ENCODE measurements around the gene ATP13A3.
"Not testable (repeated sequence)": the region's sequence is repeated elsewhere in the genome, so short reads cannot be mapped to it uniquely, and the experiment has no call there.

The ATP13A3 gene

DNA sequence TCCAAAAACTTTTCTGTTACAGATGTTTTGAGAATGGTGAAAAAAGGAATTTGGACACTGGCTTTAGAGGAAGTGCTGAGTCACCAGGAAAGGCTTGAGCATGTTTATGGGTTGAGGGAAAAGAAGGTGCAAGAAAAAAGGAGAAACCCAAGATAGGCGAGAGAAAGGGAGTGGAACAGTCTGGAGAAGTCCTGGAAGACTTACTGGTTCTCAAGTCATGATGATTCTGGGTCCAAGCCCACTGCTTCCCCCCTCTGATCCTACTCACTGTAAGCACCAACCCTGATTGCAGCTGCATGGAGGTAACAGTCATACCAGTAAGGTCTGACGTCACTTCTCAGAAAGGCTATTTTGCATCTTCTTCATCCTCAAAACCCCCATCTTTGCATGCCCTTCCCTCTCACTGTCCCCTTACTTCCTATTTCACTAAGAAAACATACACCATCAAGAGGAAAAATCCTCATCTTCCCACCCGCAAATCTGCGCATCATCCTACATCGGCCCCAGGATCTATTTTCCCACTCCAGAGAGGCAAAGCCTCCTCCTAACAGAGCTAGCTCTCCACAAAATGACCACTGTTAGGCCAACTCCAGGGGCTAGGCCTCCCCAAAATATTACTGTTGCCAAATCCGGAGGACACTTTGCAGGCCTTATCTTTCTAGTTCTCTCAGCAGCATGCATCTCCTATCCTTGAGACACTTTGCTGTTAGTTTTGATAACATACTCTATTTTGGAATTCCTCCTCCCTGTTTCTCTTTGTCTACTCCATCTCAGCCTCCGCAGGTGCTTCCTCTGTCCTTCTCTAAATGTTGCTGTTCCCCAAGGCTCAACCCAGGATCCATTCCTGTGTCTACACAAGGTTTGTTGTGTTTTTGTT, 3.2 kb upstream of the ATP13A3 start:
- peaks cover 8% of the 10 kb centered on the region for H3K27me3 ChIP-seq
- H3K27ac ChIP-seq: no peak overlapping the region
- H3K9me3 ChIP-seq: no peaks in the 10 kb centered on the region
- no peak overlapping the region for H3K4me3 ChIP-seq
- peak overlapping the region; percentile 37 for H3K4me2 ChIP-seq
- no peak overlapping the region for H3K9ac ChIP-seq
- H3K36me3 ChIP-seq: no peaks in the 10 kb centered on the region
- no peak for TF ChIP-seq Cebpa-rat (IDR thresholded peaks at IDR 0.05)
- peaks cover 13% of the 10 kb centered on the region for H4K20me1 ChIP-seq
- H3K4me1 ChIP-seq: peaks cover 39% of the 10 kb centered on the region

GRCh38 chr3:194488055-194488742, 1.4 kb upstream of the ATP13A3 start:
- H3K9me3 ChIP-seq: no peaks in the 10 kb centered on the region
- H4K20me1 ChIP-seq: peaks cover 30% of the 10 kb centered on the region
- no peak overlapping the region; the same call in 1 of the 2 replicates for H3K9ac ChIP-seq
- TF ChIP-seq Cebpa-rat (IDR thresholded peaks at IDR 0.05): no peak
- H3K4me3 ChIP-seq: peak overlapping the region; percentile 88
- peaks cover 8% of the 10 kb centered on the region for H3K27me3 ChIP-seq
- peaks cover 45% of the 10 kb centered on the region for H3K4me1 ChIP-seq
- H3K27ac ChIP-seq: no peak overlapping the region; the same call in 1 of the 2 replicates
- peak overlapping the region; percentile 95 for H3K4me2 ChIP-seq
- peaks cover 12% of the 10 kb centered on the region for H3K36me3 ChIP-seq

DNA sequence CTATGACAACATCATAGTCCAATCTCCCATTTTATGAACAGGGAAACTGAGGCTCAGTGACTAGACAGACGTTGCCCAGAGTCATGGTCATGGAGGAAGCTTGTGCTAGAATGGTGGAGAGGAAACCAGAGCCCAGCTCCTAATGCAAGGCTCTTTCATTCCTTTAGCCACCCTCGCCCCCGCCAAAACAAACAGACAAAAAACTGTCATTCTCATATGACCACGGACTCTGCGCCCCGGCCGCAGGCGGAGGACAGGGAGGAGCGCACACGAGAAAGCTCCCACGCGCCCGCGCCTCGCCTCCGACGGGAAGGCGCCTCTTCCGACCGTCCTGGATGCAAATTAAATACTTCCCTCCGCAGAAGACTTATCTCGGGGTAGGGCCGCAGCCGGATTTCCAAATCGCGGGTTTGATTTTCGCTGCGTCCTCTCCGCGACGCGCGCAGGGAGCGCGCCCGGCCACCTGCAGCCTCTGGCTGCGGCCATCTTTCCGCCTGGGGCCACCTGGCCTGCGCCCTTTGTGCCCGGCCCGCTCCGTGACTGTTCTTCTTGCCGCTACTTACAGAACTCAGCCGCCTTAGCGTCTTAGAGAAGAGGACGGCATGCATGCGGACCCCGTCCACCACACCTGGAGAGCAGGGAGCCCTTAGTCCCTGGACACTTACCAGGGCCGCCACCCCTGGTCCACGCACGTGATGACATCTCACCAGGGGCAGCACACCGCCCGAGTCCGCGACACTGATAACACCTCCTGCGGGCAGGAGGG, 670 bp upstream of the ATP13A3 start:
- peaks cover 8% of the 10 kb centered on the region for H3K27me3 ChIP-seq
- H3K9ac ChIP-seq: peak overlapping the region; percentile 68
- peaks cover 45% of the 10 kb centered on the region for H3K4me1 ChIP-seq
- H3K4me3 ChIP-seq: peak overlapping the region; percentile 88
- peak overlapping the region; percentile 24; the same call in 1 of the 2 replicates for H3K27ac ChIP-seq
- H4K20me1 ChIP-seq: peaks cover 38% of the 10 kb centered on the region
- H3K4me2 ChIP-seq: peak overlapping the region; percentile 95
- H3K9me3 ChIP-seq: no peaks in the 10 kb centered on the region
- no peak for TF ChIP-seq Cebpa-rat (IDR thresholded peaks at IDR 0.05)
- H3K36me3 ChIP-seq: peaks cover 19% of the 10 kb centered on the region

DNA sequence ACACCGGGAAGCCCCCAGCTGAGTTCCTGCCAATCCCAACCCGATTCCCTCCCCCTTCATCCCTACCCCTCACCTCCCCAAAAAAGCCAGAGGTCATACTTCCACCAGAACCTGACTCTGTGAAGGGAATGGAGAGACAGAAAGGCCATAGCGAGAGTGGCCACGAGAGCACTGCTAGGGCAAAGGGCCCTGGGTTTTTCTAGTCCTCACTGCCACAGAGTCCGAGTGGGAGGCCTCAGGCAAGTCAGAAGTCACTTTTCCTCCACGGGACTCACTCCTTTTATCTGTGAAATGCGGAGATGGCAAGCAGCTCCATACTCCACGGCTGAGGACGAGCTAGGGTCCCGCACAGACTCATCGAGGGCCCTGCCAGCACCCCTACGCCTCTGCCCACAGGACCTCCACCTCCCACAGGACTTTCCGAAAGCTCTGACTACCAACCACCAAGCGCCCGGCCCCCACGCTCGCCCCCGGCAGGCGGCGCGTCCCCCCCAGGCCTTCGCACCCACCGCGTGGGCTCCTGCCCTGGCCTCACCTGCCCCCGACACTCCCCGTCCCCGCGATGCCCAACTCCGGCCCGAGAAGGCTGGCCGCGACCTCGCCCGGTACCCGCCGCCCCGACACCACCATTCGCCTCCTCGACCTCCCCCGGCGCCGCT, 792 bp downstream of the ATP13A3 start:
- H3K4me1 ChIP-seq: peaks cover 50% of the 10 kb centered on the region
- H3K4me2 ChIP-seq: peak overlapping the region; percentile 98
- H3K27ac ChIP-seq: peak overlapping the region; percentile 92
- peak overlapping the region; percentile 92 for H3K9ac ChIP-seq
- H4K20me1 ChIP-seq: peaks cover 52% of the 10 kb centered on the region
- peaks cover 20% of the 10 kb centered on the region for H3K36me3 ChIP-seq
- no peaks in the 10 kb centered on the region for H3K9me3 ChIP-seq
- H3K27me3 ChIP-seq: peaks cover 8% of the 10 kb centered on the region
- H3K4me3 ChIP-seq: peak overlapping the region; percentile 88
- no peak for TF ChIP-seq Cebpa-rat (IDR thresholded peaks at IDR 0.05)

DNA sequence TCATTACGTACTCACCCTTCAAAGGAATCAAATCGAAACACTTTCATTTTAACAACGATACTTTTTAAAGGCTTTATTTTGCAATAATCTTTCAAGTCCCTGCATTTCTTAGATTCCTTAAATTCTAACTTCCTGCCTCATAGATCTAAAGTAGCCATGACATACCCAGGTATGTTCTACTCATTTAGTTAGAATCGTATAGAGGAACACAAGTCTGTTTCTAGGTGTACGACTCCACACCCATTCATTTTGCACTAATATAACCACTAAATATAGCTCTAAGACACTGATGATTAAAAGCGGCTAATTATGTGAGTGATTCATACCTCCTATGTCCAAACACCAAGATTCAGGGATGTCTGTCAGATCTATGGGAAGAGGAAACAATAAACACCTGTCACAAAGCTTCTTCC, 1.3 kb downstream of the ATP13A3 start:
- Histone ChIP-seq H3K36me3 (peaks cover 20% of the 10 kb centered on the region), H3K27me3 (peaks cover 8% of the 10 kb centered on the region), H3K9ac (peak overlapping the region; percentile 92), H3K4me1 (peaks cover 52% of the 10 kb centered on the region), H3K4me2 (peak overlapping the region; percentile 98), H4K20me1 (peaks cover 58% of the 10 kb centered on the region), H3K9me3 (no peaks in the 10 kb centered on the region), H3K27ac (peak overlapping the region; percentile 92), H3K4me3 (peak overlapping the region; percentile 88)
- TF ChIP-seq Cebpa-rat (IDR thresholded peaks at IDR 0.05): no peak

- Histone ChIP-seq H3K4me3 (0 out of 2 replicates have a peak overlapping the region, but pooled peaks have one; percentile 88), H3K4me1 (peaks cover 43% of the 10 kb centered on the region), H3K27me3 (peaks cover 8% of the 10 kb centered on the region), H3K9ac (no peak overlapping the region), H3K9me3 (no peaks in the 10 kb centered on the region), H3K4me2 (peak overlapping the region; percentile 98), H3K36me3 (peaks cover 20% of the 10 kb centered on the region), H4K20me1 (peaks cover 66% of the 10 kb centered on the region), H3K27ac (no peak overlapping the region)
- no peak for TF ChIP-seq Cebpa-rat (IDR thresholded peaks at IDR 0.05)
Observed at GRCh38 chr3:194484614-194485013, 2.2 kb downstream of the ATP13A3 start.

DNA sequence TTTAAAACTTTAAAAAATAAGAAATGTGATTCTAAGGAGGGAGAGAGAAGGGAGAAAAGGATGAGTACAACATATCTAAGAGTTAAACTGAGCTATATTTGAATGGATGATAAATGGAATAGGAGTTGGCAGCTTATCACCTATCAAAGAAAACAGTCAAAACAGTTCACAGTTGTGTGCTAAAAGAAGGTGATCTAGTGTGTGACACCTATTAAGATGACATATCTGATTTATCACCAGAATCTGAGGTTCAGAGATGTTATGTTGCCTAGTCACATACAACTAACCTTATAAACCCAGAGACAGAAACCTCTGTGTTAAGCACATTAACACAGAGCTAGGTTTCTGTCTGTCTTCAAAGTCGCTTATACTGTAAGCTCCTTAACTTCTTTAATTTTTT, 3.0 kb downstream of the ATP13A3 start:
- no peak overlapping the region for H3K27ac ChIP-seq
- no peaks in the 10 kb centered on the region for H3K9me3 ChIP-seq
- H3K4me2 ChIP-seq: no peak overlapping the region
- no peak overlapping the region for H3K4me3 ChIP-seq
- H3K9ac ChIP-seq: no peak overlapping the region
- peaks cover 8% of the 10 kb centered on the region for H3K27me3 ChIP-seq
- H3K36me3 ChIP-seq: peaks cover 22% of the 10 kb centered on the region
- TF ChIP-seq Cebpa-rat (IDR thresholded peaks at IDR 0.05): no peak
- H4K20me1 ChIP-seq: peaks cover 69% of the 10 kb centered on the region
- H3K4me1 ChIP-seq: peaks cover 40% of the 10 kb centered on the region

GRCh38 chr3:194482830-194483229, 4.0 kb downstream of the ATP13A3 start:
- H3K27ac ChIP-seq: not testable (repeated sequence)

DNA sequence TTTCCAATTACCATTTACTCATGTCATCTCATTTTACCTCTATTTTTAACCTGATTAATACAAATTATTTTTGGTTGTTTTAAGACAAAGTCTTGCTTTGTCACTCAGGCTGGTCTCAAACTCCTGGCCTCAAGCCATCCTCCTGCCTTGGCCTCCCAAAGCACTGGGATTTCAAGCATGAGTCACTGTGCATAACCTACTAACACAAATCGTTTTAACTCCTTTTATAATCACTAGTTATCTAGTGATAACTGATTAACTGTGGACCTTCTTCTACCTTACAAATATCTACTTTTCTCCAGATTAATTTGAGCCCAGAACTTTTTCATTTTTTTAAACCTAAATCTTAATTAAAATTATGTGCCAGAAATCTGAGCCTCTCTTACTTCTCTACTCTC, 4.6 kb downstream of the ATP13A3 start:
- no peaks in the 10 kb centered on the region for H3K9me3 ChIP-seq
- TF ChIP-seq Cebpa-rat (IDR thresholded peaks at IDR 0.05): no peak
- H3K36me3 ChIP-seq: peaks cover 38% of the 10 kb centered on the region
- peaks cover 30% of the 10 kb centered on the region for H3K4me1 ChIP-seq
- no peak overlapping the region for H3K4me2 ChIP-seq
- peaks cover 86% of the 10 kb centered on the region for H4K20me1 ChIP-seq
- H3K4me3 ChIP-seq: no peak overlapping the region
- no peak overlapping the region for H3K9ac ChIP-seq
- no peaks in the 10 kb centered on the region for H3K27me3 ChIP-seq
- H3K27ac ChIP-seq: no peak overlapping the region

More at GRCh38 chr3:194482830-194483229, 4.0 kb downstream of the ATP13A3 start:
- H3K36me3 ChIP-seq: peaks cover 31% of the 10 kb centered on the region
- H3K4me2 ChIP-seq, H3K27me3 ChIP-seq, H3K4me3 ChIP-seq, H3K9ac ChIP-seq, H3K9me3 ChIP-seq: not testable (repeated sequence)
- H4K20me1 ChIP-seq: peaks cover 80% of the 10 kb centered on the region
- H3K4me1 ChIP-seq: peaks cover 36% of the 10 kb centered on the region

Data from BLaER1 (cell line).